GM18909 (cell line): ENCODE data around the gene ZWILCH.

Experiments
- ATAC-seq: cut with Tn5 transposase; IDR thresholded peaks from one replicate; pipeline ENCODE4 v1.9.1; 2021; ENCODE audit warnings: mild to moderate bottlenecking; ENCODE audit not compliant: unreplicated experiment, poor library complexity

ZWILCH gene

DNA sequence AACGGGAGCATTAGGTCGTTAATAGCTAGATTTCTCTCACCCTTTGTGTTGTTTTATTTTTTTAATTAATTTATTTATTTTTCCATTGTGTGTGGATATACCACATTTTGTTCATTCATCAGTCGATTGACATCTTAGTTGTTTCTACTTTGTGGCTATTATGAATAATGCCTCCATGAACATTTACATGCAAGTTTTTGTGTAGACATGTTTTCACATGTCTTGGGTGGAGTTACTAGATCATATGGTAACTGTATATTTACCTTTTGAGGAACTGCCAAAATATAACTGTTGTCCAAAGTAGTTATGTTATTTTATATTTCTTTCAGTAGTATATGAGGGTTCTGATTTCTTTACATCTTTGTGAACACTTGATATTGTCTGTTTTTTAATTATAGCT, 18.8 kb downstream of the ZWILCH start:
- no peak for ATAC-seq

GRCh38 chr15:66524838-66525237, 19.7 kb downstream of the ZWILCH start:
- no peak for ATAC-seq

DNA sequence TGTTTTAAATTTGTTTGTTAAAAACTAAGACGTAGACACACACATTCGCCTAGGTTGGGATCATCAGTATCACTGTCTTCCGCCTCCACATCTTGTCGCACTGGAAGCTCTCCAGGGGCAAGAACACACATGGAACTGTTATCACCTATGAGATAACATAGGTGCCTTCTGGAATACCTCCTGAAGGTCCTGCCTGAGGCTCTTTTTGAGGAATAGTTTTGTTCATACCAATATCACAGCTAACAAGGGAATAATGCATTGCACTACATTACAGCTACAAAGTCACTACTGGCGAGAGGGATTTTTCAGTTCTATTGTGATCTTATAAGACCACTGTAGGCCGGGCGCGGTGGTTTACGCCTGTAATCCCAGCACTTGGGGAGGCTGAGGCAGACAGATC, 29.9 kb downstream of the ZWILCH start:
- no peak for ATAC-seq

DNA sequence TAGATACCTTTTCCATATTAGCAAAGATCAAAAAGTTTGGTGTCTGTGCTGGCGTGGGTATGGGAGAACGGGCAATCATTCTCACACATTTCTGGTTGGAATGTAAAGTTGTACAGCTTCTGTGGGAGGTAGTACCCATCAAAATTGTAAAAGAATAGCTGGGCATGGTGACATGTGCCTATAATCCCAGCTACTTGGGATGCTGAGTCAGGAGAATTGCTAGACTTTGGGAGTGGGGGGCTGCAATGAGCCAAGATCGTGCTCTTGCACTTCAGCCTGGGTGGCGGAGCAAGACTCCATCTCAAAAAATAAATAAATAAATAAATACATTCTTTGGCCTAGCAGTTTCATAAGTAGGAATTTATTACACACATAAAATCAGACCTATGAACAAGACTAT, 37.8 kb downstream of the ZWILCH start:
- no peak for ATAC-seq

- no peak for ATAC-seq
These were observed 40.1 kb downstream of the ZWILCH start for GRCh38 chr15:66545255-66545654.

DNA sequence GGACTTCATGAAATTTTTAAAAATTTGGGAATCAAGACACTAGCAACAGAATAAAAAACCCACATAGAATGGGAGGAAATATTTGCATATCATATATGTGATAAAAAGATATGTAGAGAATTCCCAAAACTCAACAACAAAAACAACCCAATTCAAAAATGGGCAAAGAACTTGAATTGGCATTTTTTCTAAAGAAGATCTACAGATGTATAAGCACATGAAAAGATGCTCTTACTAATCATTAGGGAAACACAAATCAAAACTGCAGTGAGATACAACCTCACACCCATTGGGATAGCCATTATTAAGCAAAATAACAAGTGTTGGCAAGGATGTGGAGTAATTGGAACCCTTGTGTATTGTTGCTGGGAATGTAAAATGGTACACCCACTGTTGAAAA, 50.6 kb downstream of the ZWILCH start:
- ATAC-seq = no peak

DNA sequence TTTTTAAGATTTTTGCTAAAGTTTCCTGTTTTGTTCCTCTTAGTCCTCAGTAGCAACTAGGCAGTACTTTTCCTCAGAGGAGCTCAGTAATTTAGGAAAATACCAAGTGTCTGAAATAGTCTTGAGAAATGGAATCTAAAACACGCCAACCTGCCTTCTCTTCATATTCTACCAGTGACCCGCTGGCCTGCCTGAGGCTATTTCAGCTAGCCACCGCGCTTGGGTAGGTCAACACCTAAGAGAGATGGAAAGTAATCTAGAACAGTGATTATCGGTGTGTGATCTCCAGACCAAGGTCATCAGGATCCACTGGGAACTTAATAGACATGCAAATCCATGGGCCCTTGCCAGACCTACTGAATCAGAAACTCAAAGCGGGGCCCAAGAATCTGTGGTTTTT, 53.1 kb downstream of the ZWILCH start:
- ATAC-seq = no peak

GRCh38 chr15:66560856-66561525, 55.9 kb downstream of the ZWILCH start:
- ATAC-seq = no peak

GRCh38 chr15:66563126-66563525, 58.0 kb downstream of the ZWILCH start:
- no peak for ATAC-seq

DNA sequence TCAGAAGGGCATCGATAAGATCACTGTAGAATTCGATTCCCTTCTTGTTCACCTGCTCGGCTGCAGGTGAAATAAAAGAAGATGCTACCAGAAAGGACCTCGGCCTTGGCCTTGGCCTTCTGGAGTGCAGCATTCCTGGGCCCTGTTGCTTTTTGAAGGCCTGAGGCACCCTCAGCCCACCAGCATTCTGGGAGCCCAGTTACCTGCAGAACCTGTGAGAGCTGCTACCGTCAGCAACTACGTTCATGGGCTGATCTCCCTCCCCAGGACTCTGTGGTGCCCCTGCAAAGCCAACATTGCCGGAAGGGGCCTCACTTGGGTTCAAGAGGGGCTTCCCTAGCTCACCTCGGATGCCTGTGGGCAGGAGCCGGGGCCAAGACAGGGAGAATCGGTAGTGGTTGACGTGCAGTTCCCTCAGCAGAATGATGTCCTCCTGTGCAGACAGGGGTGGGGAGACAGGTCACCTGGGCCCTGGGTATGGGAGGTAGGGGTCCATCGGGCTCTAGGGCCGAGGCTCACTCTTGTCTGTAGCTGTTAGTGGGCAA, 58.5 kb downstream of the ZWILCH start:
- ATAC-seq = no peak

DNA sequence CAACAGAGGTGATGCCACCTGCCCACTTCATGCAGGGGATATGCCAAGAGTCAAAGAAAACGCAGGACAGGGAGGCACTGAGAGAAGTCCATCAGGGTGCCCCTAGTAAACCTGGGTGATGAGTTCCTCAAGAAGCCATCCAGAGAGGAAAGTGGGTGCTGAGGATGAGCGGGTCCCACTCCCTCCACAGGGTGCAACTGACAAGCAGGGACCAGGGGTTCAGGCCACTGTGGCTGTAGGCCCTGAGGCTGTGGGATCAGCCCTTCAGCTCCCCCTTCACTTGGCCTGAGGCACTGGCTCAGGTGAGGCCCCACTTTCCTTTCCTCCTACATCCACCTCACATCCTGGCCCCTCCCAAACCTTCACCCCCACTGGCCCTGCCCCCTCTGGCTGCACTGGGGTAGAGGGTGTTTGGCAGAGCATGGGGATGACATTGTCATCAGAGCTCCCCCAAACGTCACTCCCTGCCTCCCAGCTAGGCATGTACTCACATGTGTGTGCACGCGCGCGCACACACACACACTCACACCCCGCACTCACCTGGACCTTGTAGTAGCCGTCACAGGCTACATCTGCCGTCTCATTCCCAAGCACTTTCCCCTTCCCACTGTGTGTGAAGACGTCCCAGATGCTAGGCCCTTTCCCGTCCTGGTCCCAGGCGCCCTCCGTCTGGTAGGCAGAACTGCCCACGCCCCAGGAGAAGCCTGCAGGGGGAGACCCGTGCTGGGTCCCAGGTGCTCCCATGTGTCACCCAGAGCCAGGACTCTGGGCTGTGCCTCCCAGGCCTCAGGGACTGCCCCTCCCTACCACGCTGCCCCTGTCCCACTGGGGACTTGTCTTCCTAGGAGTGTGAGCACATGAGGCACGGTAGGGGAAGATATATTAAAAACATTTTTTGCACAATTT, 59.3 kb downstream of the ZWILCH start:
- ATAC-seq = no peak

DNA sequence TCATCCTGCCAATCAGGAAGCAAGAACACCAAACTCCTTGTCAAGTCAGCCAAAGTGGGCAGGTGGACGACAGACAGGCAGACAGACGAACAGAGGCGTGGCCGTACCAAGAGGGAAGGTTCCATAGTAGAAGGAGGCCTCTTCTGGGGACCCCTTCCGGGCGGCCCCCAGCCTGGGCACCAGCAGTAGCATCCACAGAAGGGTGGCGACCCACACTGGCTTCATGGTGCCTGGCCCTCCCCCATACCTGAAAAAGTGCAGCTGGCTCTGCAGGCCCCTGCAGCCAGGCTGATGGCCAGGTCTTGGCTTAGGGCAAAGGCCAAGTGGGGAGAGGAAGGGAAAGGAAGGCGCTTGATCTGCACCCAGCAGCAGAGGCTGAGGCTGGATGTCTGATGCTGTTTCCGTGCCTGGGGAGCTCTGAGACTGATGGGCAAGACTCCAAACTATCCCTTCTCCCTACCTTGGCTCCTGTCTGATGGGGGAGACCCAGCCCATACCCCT, 60.1 kb downstream of the ZWILCH start:
- ATAC-seq = no peak

DNA sequence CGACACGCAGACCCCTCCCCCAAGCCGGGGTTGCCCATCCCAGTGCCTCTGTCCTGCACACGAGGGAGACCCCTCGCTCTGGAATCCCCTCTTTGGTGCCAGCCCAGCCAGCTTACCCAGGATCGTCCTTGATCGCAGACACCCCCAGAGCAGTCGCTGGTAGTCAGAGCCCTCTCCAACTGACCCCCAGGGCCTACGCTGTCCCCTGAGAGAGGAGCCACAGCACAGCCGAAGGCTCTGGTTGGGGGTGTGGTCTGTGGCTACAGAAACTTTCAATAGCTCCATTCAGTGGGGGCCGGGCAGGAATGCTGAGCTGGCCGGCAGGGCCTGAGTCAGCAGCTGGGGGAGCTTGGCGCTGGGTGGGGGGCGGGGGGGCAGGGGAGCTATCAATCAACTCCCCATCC, 60.6 kb downstream of the ZWILCH start, which contains the start of gene LCTL:
TSS of gene LCTL (minus strand) at position 258 of the 404 bp plus-strand sequence. CDS start 633 bp downstream, outside the sequence.
- no peak for ATAC-seq

GRCh38 chr15:66566963-66567531, 61.9 kb downstream of the ZWILCH start:
- no peak for ATAC-seq

DNA sequence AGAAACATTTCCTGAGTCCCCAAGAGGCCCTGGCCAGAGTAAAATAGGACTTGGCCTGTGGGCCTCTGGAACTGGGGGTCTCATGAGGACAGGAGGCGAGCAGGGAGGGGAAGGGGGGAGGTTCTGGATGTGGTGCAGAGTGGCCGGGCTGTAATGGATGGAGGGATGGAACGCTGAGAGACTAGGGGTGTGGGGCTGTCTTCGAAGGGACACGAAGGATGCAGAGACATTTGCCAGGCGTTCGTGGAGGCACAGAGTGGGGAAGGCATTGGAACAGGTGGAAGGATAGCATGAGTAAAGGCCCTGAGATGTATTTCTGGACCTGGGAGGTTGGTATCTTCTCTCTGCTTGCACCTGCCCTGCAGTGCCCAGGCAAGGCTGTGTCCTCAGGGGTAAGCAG, 62.8 kb downstream of the ZWILCH start:
- no peak for ATAC-seq

- no peak for ATAC-seq
These were observed 64.5 kb downstream of the ZWILCH start for GRCh38 chr15:66569461-66570137.

DNA sequence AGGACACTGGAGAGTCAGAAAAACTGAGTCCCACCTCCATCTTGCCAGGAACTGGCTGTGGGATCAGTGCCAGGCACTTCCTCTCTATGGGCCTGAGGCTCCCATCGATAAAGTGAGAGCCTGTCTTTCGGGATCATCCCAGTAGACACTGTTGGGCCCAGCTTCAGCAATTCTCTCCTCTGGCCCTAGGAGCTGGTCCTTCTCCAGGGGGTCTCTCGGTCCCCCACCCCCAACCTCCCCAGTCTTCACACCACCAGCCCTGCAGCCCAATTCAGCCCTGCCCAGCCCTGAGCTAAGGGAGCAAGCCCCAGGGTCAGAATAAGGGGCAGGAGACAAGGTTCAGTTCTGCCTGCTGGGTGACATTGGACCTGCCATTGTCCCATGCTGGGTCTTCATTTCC, 65.2 kb downstream of the ZWILCH start:
- ATAC-seq = no peak

DNA sequence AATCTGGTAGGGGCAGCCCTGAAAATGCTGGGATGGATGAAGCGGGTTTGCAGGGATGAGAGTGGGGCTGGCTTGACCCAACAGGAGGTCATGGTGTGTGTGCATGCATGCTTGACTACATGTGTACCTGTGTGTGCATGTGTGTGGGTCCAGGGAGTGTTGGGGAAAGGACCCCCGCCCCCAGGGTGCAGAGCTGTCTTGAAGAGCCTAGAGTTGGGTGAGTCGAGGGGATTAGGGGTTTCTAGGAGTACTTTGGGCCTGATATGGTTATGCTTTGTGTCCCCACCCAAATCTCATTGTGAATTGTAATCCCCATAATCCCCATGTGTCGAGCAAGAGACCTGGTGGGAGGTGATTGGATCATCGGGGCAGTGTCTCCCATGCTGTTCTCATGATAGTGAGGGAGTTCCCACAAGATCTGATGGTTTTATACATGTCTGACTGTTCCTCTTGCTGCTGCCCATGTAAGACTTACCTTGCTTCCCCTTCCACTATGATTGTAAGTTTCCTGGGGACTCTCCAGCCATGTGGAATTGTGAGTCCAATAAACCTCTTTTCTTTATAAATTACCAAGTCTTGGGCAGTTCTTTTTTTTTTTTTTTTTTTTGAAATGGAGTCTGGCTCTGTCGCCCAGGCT, 65.8 kb downstream of the ZWILCH start:
- ATAC-seq = no peak

DNA sequence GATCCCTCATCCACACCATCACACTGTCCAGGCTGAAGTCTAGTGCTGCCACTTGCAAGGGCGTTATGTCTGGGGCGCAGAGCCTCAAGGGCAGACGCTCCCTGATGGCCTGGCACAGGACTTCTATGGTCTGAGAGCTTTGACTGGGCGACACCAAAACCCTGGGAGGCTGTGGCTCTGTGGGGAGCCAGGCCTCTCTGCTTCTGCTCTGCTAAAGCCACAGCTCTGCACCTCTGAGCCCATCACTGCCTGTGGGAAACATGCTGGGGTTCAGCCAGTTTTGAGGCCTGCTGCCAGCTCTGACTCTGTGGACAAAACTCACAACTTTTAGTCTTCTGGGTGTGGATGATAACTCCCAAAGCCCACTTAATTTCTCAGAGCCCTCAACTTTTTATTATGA, 67.0 kb downstream of the ZWILCH start:
- no peak for ATAC-seq

DNA sequence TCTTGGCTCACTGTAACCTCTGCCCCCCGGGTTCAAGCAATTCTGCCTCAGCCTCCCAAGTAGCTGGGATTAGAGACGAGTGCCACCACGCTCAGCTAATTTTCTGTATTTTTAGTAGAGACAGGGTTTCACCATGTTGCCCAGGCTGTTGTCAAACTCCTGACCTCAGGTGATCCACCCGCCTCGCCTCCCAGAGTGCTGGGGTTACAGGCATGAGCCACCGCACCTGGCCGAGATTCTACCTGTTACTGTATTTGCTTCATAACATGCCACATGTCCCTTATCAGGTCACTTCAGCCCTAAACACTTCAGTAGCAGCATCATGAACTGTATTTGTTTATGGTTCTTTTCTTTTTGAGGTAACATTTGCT, 68.2 kb downstream of the ZWILCH start:
- no peak for ATAC-seq
